SU-DHL-6 (cell line): ENCODE measurements around the gene NUDT16L1.

Experiments used
- H2AFZ ChIP-seq: fragments of 200-600 bp; sonication (generic); 2 replicates; pipeline ENCODE4 v1.6.1; 2014; ENCODE audit warnings: low read depth, mild to moderate bottlenecking, moderate library complexity, mixed read lengths, antibody characterized with exemption, low read length; ENCODE audit not compliant: severe bottlenecking
- H3F3A ChIP-seq: fragments of 200-600 bp; shearing (Covaris generic); 2 replicates; pipeline ENCODE4 v1.6.0; 2016; ENCODE audit warnings: antibody characterized with exemption, mild to moderate bottlenecking; ENCODE audit not compliant: insufficient read depth
- H3K27ac ChIP-seq: fragments of 200-600 bp; sonication (generic); 2 replicates; pipeline ENCODE4 v1.5.1; 2016; ENCODE audit warnings: low read depth, mild to moderate bottlenecking, low read length, moderate library complexity, mixed read lengths
- H3K27me3 ChIP-seq: fragments of 200-600 bp; sonication (generic), shearing (Covaris generic); 2 replicates; pipeline ENCODE4 v1.6.0; 2014; ENCODE audit warnings: mild to moderate bottlenecking, low read length
- H3K36me3 ChIP-seq: fragments of 200-600 bp; sonication (generic); 2 replicates; pipeline ENCODE4 v1.6.1; 2014; ENCODE audit warnings: mild to moderate bottlenecking, low read length, mixed read lengths
- H3K4me2 ChIP-seq: fragments of 300-600, 200-600 bp; shearing (Covaris generic), sonication (generic); 2 replicates; pipeline ENCODE4 v1.6.0; 2014; ENCODE audit warnings: low read length, low read depth, mild to moderate bottlenecking; ENCODE audit not compliant: poor library complexity, severe bottlenecking
- H3K4me3 ChIP-seq: fragments of 200-600 bp; sonication (generic); 2 replicates; pipeline ENCODE4 v1.5.1; 2014; ENCODE audit warnings: antibody characterized with exemption, low read length, mild to moderate bottlenecking, mixed read lengths; ENCODE audit not compliant: insufficient read depth, poor library complexity, severe bottlenecking
- H3K79me2 ChIP-seq: fragments of 200-600 bp; sonication (generic); 2 replicates; pipeline ENCODE4 v1.6.1; 2014; ENCODE audit warnings: mild to moderate bottlenecking, low read length, moderate library complexity; ENCODE audit not compliant: insufficient read depth
- H3K9ac ChIP-seq: fragments of 200-600 bp; sonication (generic); 2 replicates; pipeline ENCODE4 v1.7.0; 2014; ENCODE audit warnings: mild to moderate bottlenecking, low read length
- H3K9me2 ChIP-seq: fragments of 200-600 bp; sonication (generic); replicated peaks from 2 replicates; pipeline ENCODE4 v1.6.1; 2014; ENCODE audit warnings: low read length; ENCODE audit not compliant: insufficient read depth
- H3K9me3 ChIP-seq: fragments of 200-600 bp; sonication (generic); 2 replicates; pipeline ENCODE4 v1.6.1; 2014; ENCODE audit warnings: low read length, mixed read lengths; ENCODE audit not compliant: insufficient read depth
- H4K20me1 ChIP-seq: fragments of 200-600 bp; sonication (generic); 2 replicates; pipeline ENCODE4 v1.6.1; 2014; ENCODE audit warnings: low read depth, mild to moderate bottlenecking, antibody characterized with exemption, low read length, moderate library complexity, mixed read lengths
- CTCF ChIP-seq: fragments of 200-600 bp; sonication (generic); IDR thresholded peaks from one replicate; pipeline ENCODE4 v1.5.1; 2017; ENCODE audit warnings: antibody characterized with exemption, mild to moderate bottlenecking, low read length, moderate library complexity; ENCODE audit not compliant: insufficient read depth, poor library complexity, severe bottlenecking
- EZH2phosphoT487 ChIP-seq: fragments of 200-600 bp; sonication (generic), shearing (Covaris generic); conservative IDR thresholded peaks from 2 replicates; pipeline ENCODE4 v1.6.1; 2018; ENCODE audit warnings: mild to moderate bottlenecking, antibody characterized with exemption, low read length, moderate library complexity, mixed read lengths

NUDT16L1 gene

GRCh38 chr16:4685776-4686496 is 7.4 kb upstream of the NUDT16L1 start:
- no peak for TF ChIP-seq CTCF
- no peak for TF ChIP-seq EZH2phosphoT487
- no peaks in the 10 kb centered on the region for H3F3A ChIP-seq
- no peak overlapping the region for H3K9ac ChIP-seq
- H3K9me2 ChIP-seq: no peaks in the 10 kb centered on the region
- no peaks in the 10 kb centered on the region for H4K20me1 ChIP-seq
- no peak overlapping the region for H3K4me2 ChIP-seq
- H2AFZ ChIP-seq: no peak overlapping the region
- no peak overlapping the region for H3K27ac ChIP-seq
- H3K9me3 ChIP-seq: no peaks in the 10 kb centered on the region
- H3K4me3 ChIP-seq: no peak overlapping the region
- no peaks in the 10 kb centered on the region for H3K36me3 ChIP-seq
- H3K27me3 ChIP-seq: no peaks in the 10 kb centered on the region
- H3K79me2 ChIP-seq: no peaks in the 10 kb centered on the region

- Histone ChIP-seq H3F3A (no peaks in the 10 kb centered on the region), H3K9ac (no peak overlapping the region), H2AFZ (no peak overlapping the region), H3K27me3 (no peaks in the 10 kb centered on the region), H3K4me2 (no peak overlapping the region), H4K20me1 (no peaks in the 10 kb centered on the region), H3K9me2 (no peaks in the 10 kb centered on the region), H3K79me2 (no peaks in the 10 kb centered on the region), H3K9me3 (no peaks in the 10 kb centered on the region), H3K27ac (no peak overlapping the region), H3K36me3 (no peaks in the 10 kb centered on the region), H3K4me3 (no peak overlapping the region)
- no peak for TF ChIP-seq CTCF
Observed at GRCh38 chr16:4686497-4687210, 6.7 kb upstream of the NUDT16L1 start.

- no peaks in the 10 kb centered on the region for H3F3A ChIP-seq
- H4K20me1 ChIP-seq: no peaks in the 10 kb centered on the region
- H3K9me2 ChIP-seq: no peaks in the 10 kb centered on the region
- no peaks in the 10 kb centered on the region for H3K79me2 ChIP-seq
- no peaks in the 10 kb centered on the region for H3K9me3 ChIP-seq
- no peak overlapping the region for H3K4me2 ChIP-seq
- no peak overlapping the region for H3K9ac ChIP-seq
- TF ChIP-seq CTCF: no peak
- TF ChIP-seq EZH2phosphoT487: no peak
- no peaks in the 10 kb centered on the region for H3K27me3 ChIP-seq
- H3K27ac ChIP-seq: no peak overlapping the region
- H2AFZ ChIP-seq: no peak overlapping the region
- H3K36me3 ChIP-seq: no peaks in the 10 kb centered on the region
- no peak overlapping the region for H3K4me3 ChIP-seq
Observed at GRCh38 chr16:4687416-4687815, 5.9 kb upstream of the NUDT16L1 start.
